ENCODE data around the gene BTBD6. TPM values are rescaled to one million over a fixed set of nuclear protein-coding genes. Genes with fewer than 3 reads are reported as not detected.

BTBD6 gene
- total RNA-seq, 1 donor from 2014 or later = 34.4 TPM

DNA sequence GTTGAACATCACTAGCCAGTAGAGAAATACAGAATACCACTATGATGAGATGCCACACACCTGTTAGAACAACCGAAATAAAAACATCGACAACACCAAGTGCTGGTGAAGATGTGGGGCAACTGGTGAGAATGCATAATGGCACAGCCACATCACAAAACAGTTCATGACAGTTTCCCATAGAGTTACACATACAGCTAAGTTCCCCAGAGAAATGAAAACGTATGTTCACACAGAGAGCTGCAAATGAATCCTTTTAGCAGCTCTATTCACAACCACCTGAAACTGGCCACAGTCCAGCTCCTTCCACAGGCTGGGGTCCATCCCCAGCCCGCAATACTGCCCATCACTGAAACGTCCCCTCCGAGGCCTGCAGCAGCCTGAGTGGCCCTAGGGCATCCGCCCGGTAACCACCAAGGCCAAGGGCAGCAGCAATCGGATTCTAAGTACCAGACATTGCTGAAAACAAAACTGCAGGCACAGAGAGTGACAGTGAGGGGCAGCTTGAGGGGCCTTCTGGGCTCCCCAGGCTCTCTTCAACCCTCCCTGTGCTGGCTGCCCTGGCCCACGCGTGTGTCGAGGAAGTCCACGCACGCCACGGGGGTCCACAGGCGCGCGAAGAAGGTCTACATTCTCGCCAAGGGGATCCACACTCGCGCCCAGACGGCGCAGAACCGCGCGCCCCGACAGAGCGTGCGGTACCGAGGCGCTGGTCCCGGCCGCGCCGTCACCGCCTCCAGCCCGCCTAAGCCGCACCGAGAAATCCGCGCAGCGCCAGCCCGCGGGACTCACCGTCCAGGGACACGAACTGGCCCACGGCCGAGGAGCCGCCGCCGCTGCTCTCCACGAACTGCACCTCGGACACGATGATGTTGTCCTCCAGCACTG, 51.6 kb downstream of the BTBD6 start:
- peak; percentile 8 for ATAC-seq

Other genes with a start within 250 kb of the BTBD6 start
- 21.8 TPM for gene CDCA4, start 227.4 kb upstream of the BTBD6 start, total RNA-seq
- gene GPR132, start 183.1 kb upstream of the BTBD6 start, total RNA-seq = 0.36 TPM
- 18.9 TPM for gene JAG2, start 79.8 kb upstream of the BTBD6 start, total RNA-seq
- gene NUDT14, start 67.2 kb upstream of the BTBD6 start, total RNA-seq = 14.7 TPM
- 11.7 TPM for gene BRF1, start 52.5 kb downstream of the BTBD6 start, total RNA-seq
- 24.9 TPM for gene PACS2, start 66.2 kb downstream of the BTBD6 start, total RNA-seq
- gene TEX22, start 150.0 kb downstream of the BTBD6 start, total RNA-seq = 2.0 TPM
- gene MTA1, start 171.3 kb downstream of the BTBD6 start, total RNA-seq = 30.9 TPM
- gene CRIP2, start 226.3 kb downstream of the BTBD6 start, total RNA-seq = 51.5 TPM
- gene CRIP1, start 238.4 kb downstream of the BTBD6 start, total RNA-seq = 42.6 TPM
- 8.9 TPM for gene TEDC1, start 242.7 kb downstream of the BTBD6 start, total RNA-seq

All from esophagus mucosa (tissue), 1 donor.